HFFc6 (cell line): ENCODE data around the gene PLPP1. TPM values are rescaled to one million over a fixed set of nuclear protein-coding genes. Genes with fewer than 3 reads are reported as not detected.

Source experiments
- DNase-seq: peaks from one replicate; pipeline ENCODE4 v3.0.0-alpha.2; 2018
- H3K27ac Mint-ChIP-seq: 2 replicates; pipeline ENCODE4 v1.8.0; 2020; ENCODE audit warnings: mild to moderate bottlenecking, mixed read lengths
- H3K27me3 Mint-ChIP-seq: 2 replicates; pipeline ENCODE4 v1.8.0; 2021; ENCODE audit warnings: mild to moderate bottlenecking, moderate library complexity, mixed read lengths; ENCODE audit not compliant: insufficient read depth
- H3K36me3 Mint-ChIP-seq: 2 replicates; pipeline ENCODE4 v1.8.0; 2021; ENCODE audit warnings: low read depth, mixed read lengths
- H3K4me1 Mint-ChIP-seq: 2 replicates; pipeline ENCODE4 v1.8.0; 2020; ENCODE audit warnings: low read depth, mixed read lengths
- H3K4me3 Mint-ChIP-seq: 2 replicates; pipeline ENCODE4 v1.8.0; 2020; ENCODE audit warnings: mild to moderate bottlenecking, moderate library complexity, mixed read lengths
- H3K9me3 Mint-ChIP-seq: 2 replicates; pipeline ENCODE4 v1.8.0; 2020; ENCODE audit warnings: mild to moderate bottlenecking, mixed read lengths
- total RNA-seq, 6 experiments: library from RNA; stranded (reverse); fragmentation: NEBNext Ultra II Directional; extraction: Animal tissue kit (Norgen Biotek cat#: 25700); gene quantifications; 2 replicates in 1 of 6; 3 replicates in 5 of 6; pipeline ENCODE4 v1.2.3, GENCODE V29; 2021
- TF ChIP-seq, protein P1 (sequence below): fragments of 200-600 bp; sonication (generic); IDR thresholded peaks from 2 replicates; pipeline ENCODE4 v1.5.0; 2021; ENCODE audit warnings: antibody characterized with exemption, mild to moderate bottlenecking

PLPP1 gene
- total RNA-seq, 6 experiments from 2014 or later = 20.4 to 28.0 (median 23.3) TPM

DNA sequence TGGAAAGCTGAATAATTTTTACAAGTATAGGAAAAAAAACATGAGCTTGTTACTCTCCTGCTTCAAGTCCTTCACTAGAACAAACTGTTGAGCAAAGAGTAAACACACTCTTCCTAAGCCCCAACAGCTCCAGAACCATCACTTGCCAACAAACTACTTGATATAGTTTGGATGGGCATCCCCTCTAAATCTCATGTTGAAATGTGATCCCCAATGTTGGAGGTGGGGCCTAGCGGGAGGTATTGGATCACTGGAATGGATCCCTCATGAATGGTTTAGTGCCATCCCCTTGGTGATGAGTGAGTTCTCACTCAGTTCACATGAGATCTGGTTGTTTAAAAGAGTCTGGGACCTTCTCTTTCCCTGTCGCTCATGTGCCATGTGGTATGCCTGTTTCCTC is 82.8 kb downstream of the PLPP1 start:
- H3K27ac Mint-ChIP-seq = no peak overlapping the region
- DNase-seq = no peak
- no peaks in the 10 kb centered on the region; the same call in 1 of the 2 replicates for H3K36me3 Mint-ChIP-seq
- H3K4me3 Mint-ChIP-seq = no peak overlapping the region
- H3K9me3 Mint-ChIP-seq = no peaks in the 10 kb centered on the region
- TF ChIP-seq, protein P1, sequence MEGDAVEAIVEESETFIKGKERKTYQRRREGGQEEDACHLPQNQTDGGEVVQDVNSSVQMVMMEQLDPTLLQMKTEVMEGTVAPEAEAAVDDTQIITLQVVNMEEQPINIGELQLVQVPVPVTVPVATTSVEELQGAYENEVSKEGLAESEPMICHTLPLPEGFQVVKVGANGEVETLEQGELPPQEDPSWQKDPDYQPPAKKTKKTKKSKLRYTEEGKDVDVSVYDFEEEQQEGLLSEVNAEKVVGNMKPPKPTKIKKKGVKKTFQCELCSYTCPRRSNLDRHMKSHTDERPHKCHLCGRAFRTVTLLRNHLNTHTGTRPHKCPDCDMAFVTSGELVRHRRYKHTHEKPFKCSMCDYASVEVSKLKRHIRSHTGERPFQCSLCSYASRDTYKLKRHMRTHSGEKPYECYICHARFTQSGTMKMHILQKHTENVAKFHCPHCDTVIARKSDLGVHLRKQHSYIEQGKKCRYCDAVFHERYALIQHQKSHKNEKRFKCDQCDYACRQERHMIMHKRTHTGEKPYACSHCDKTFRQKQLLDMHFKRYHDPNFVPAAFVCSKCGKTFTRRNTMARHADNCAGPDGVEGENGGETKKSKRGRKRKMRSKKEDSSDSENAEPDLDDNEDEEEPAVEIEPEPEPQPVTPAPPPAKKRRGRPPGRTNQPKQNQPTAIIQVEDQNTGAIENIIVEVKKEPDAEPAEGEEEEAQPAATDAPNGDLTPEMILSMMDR = no peak
- H3K27me3 Mint-ChIP-seq = no peaks in the 10 kb centered on the region; the same call in 1 of the 2 replicates
- peaks cover 46% of the 10 kb centered on the region for H3K4me1 Mint-ChIP-seq

DNA sequence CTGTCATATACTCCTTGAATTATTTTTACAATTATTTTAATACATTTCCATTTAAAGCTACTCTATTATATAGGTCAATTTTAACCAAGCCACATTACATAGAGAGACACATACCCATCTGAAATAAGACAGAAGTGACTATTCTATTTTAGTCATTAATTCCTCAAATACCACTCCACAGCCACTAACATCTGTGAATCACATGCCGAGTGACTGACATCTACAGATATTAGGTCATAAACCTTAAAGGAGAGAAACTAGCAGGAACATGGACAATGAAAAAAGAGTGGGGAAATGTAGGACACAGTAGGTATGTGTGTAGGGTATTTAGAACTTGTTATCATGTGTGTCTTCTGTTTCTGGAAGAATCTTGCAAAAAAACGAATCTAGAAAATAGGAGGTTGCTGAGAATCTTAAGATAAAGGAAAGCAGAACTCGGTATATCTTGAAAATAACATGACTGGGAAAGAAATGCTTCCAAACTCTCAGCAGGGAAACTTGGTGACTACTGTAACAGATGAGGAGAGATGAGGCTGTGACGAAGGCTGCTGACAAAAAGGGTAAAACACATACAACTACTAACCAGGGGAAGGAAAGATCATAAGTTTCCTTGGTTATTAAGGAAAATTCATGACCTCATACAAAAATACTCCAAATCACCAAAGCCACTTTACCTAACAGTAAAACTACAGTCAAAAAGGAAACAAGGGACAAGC is 84.6 kb downstream of the PLPP1 start:
- peak; percentile 56 for DNase-seq
- H3K9me3 Mint-ChIP-seq = no peaks in the 10 kb centered on the region
- peaks cover 28% of the 10 kb centered on the region for H3K4me1 Mint-ChIP-seq
- no peaks in the 10 kb centered on the region; the same call in 1 of the 2 replicates for H3K27me3 Mint-ChIP-seq
- no peak overlapping the region for H3K4me3 Mint-ChIP-seq
- TF ChIP-seq, protein P1 = no peak
- H3K27ac Mint-ChIP-seq = peak overlapping the region; percentile 10; the same call in 1 of the 2 replicates
- no peaks in the 10 kb centered on the region; the same call in 1 of the 2 replicates for H3K36me3 Mint-ChIP-seq

DNA sequence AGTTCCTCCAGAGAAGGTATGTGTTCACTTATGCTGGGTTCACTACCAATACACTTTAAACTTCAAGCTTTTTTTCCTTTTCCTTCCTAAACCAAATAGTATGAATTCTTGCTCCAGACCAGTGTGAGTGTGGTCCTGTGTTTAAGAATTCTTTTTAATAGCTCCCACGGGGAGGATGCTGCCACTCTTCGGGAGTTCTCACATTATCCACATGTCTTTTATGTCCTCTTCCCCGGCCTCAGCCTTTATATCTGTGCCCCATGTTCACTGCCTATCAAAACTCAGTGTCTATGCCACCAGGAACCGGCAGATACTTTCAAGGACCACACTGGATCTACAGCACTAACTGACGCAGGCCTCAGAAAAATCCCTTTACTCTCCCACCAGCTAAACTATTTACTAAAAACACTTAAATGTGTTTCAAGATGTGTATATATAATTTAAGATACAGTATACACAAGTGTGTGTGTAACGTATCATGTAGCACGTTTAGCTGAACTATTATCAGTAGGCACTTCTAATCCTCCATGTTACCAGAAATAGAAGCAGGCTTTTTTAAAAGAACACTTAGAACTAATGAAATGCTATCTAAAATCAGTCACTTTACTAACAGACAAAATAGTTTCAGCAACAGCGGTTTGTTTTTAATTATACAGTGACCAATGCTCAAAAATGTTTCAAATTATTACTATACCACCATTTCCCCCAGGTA is 88.0 kb downstream of the PLPP1 start:
- no peaks in the 10 kb centered on the region; the same call in 1 of the 2 replicates for H3K27me3 Mint-ChIP-seq
- H3K4me1 Mint-ChIP-seq = peaks cover 18% of the 10 kb centered on the region
- no peaks in the 10 kb centered on the region for H3K9me3 Mint-ChIP-seq
- no peak overlapping the region for H3K27ac Mint-ChIP-seq
- no peaks in the 10 kb centered on the region; the same call in 1 of the 2 replicates for H3K36me3 Mint-ChIP-seq
- TF ChIP-seq, protein P1 = no peak
- DNase-seq = no peak
- no peak overlapping the region for H3K4me3 Mint-ChIP-seq

DNA sequence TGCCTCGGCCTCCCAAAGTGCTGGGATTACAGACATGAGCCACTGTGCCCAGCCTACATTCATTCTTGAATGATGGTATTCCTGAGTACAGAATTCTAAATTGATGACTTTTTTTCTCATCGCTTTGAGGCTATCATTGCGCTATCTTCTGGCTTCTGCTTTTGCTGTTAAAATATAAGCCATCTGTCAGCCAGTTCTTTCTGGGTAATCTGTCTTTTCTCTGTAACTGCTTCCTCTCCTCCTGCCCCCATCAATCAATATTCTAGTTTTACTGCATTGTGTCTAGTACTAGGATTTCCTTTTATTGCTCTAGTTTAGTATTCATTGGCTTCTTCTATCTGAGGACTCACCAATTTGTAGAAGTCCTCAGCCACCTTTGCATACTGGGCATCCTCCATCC is 89.0 kb downstream of the PLPP1 start:
- Mint-ChIP-seq H3K4me3 (no peak overlapping the region), H3K9me3 (no peaks in the 10 kb centered on the region), H3K36me3 (no peaks in the 10 kb centered on the region; the same call in 1 of the 2 replicates), H3K27me3 (no peaks in the 10 kb centered on the region; the same call in 1 of the 2 replicates), H3K4me1 (peaks cover 18% of the 10 kb centered on the region), H3K27ac (no peak overlapping the region)
- no peak for DNase-seq
- TF ChIP-seq, protein P1 = no peak

DNA sequence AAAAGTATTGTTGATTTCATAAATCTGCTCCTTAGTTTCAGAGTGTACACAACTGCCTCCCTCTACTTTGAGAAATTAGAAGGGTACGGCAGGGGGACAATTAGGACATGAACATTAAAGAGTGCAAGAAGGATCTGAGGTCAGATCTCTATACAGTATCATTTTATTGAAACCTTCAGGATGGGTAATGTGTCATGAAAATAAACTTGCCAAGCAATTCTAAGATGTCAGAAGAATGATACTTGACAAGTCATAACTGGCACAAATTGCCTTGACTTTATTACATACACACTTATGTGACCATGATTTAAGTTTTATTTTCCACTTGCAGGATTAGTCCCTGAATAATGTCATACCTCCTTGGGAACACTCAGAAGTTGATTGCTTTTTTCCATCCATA is 92.8 kb downstream of the PLPP1 start:
- no peak overlapping the region for H3K27ac Mint-ChIP-seq
- no peak for DNase-seq
- no peak overlapping the region for H3K4me3 Mint-ChIP-seq
- no peaks in the 10 kb centered on the region; the same call in 1 of the 2 replicates for H3K9me3 Mint-ChIP-seq
- peaks cover 37% of the 10 kb centered on the region for H3K4me1 Mint-ChIP-seq
- H3K36me3 Mint-ChIP-seq = peaks cover 24% of the 10 kb centered on the region
- TF ChIP-seq, protein P1 = no peak
- peaks cover 2% of the 10 kb centered on the region for H3K27me3 Mint-ChIP-seq
